SK-N-SH (cell line): ENCODE measurements around the gene APC. TPM values are rescaled to one million over a fixed set of nuclear protein-coding genes. Genes with fewer than 3 reads are reported as not detected.

Source experiments
- CTCF ChIA-PET: fragments of 300-600, 350-600 bp; formaldehyde crosslinking; extraction: SDS; loops from one replicate; lab custom pipeline; 2021; lab: Yijun Ruan, JAX
- POLR2A ChIA-PET: fragments of 350-600 bp; sonication (Branson Sonifier 250); formaldehyde crosslinking; extraction: SDS; loops from one replicate; lab custom pipeline; 2020; ENCODE audit warnings: antibody characterized with exemption, inconsistent platforms; lab: Yijun Ruan, JAX
- DNase-seq: peaks from one replicate; pipeline ENCODE4 v3.0.0; 2012
- H2AFZ ChIP-seq: fragments of 200-600 bp; sonication (generic); 2 replicates; pipeline ENCODE4 v1.8.1; 2016; ENCODE audit warnings: antibody characterized with exemption, mild to moderate bottlenecking, low read depth
- H3F3A ChIP-seq: fragments of 200-600 bp; sonication (generic); replicated peaks from 2 replicates; pipeline ENCODE3; 2016; ENCODE audit warnings: antibody characterized with exemption, mild to moderate bottlenecking; ENCODE audit not compliant: insufficient read depth
- H3K27ac ChIP-seq, 2 experiments: fragments of 200-500 bp in 1 of 2; fragments of 200-600 bp in 1 of 2; sonication (Bioruptor generic) in 1 of 2; sonication (generic), shearing (Covaris generic) in 1 of 2; 2 replicates each; pipeline versions ENCODE4 v1.5.1 to v1.6.1; 2014 to 2016; ENCODE audit warnings: low read depth in 2 of 2, inconsistent platforms in 1 of 2, low read length in 1 of 2, mild to moderate bottlenecking in 1 of 2, mixed read lengths in 1 of 2
- H3K27me3 ChIP-seq: fragments of 200-600 bp; sonication (generic), shearing (Covaris generic); 2 replicates; pipeline ENCODE4 v1.6.1; 2016; ENCODE audit warnings: mixed run types; ENCODE audit not compliant: insufficient read depth
- H3K36me3 ChIP-seq, 2 experiments: fragments of 200-500 bp in 1 of 2; fragments of 200-600 bp in 1 of 2; sonication (Bioruptor generic) in 1 of 2; sonication (generic) in 1 of 2; replicated peaks in 1 of 2; 2 replicates each; pipeline versions ENCODE3 to v1.5.1; 2014 to 2016; ENCODE audit warnings: low read length in 1 of 2, mild to moderate bottlenecking in 1 of 2; ENCODE audit not compliant: insufficient read depth in 2 of 2, control insufficient read depth in 1 of 2
- H3K4me1 ChIP-seq, 2 experiments: fragments of 200-500 bp in 1 of 2; fragments of 200-600 bp in 1 of 2; sonication (Bioruptor generic) in 1 of 2; sonication (generic), shearing (Covaris generic) in 1 of 2; 2 replicates each; pipeline versions ENCODE4 v1.5.1 to v1.6.1; 2014 to 2016; ENCODE audit warnings: low read depth in 1 of 2, low read length in 1 of 2, mixed run types in 1 of 2; ENCODE audit not compliant: insufficient read depth in 2 of 2, control insufficient read depth in 1 of 2
- H3K4me2 ChIP-seq: fragments of 200-600 bp; sonication (generic), shearing (Covaris generic); 2 replicates; pipeline ENCODE4 v1.6.1; 2017; ENCODE audit warnings: mixed run types
- H3K4me3 ChIP-seq, 2 experiments: fragments of 200-500 bp in 1 of 2; fragments of 200-600 bp in 1 of 2; sonication (Bioruptor generic) in 1 of 2; sonication (generic), shearing (Covaris generic) in 1 of 2; 2 replicates each; pipeline versions ENCODE4 v1.5.1 to v1.8.1; 2014 to 2016; ENCODE audit warnings: low read depth in 2 of 2, inconsistent platforms in 1 of 2, low read length in 1 of 2, mild to moderate bottlenecking in 1 of 2, mixed read lengths in 1 of 2, moderate library complexity in 1 of 2
- H3K79me2 ChIP-seq: fragments of 200-600 bp; sonication (generic); 2 replicates; pipeline ENCODE4 v1.8.1; 2017; ENCODE audit warnings: mild to moderate bottlenecking; ENCODE audit not compliant: insufficient read depth
- H3K9ac ChIP-seq: fragments of 200-600 bp; sonication (generic); 2 replicates; pipeline ENCODE4 v1.6.1; 2017; ENCODE audit warnings: mixed run types
- H3K9me2 ChIP-seq: fragments of 200-600 bp; sonication (generic); 2 replicates; pipeline ENCODE4 v1.6.1; 2017; ENCODE audit warnings: mixed run types
- H3K9me3 ChIP-seq: fragments of 200-600 bp; sonication (generic); 2 replicates; pipeline ENCODE4 v1.6.1; 2017; ENCODE audit warnings: mixed run types, mild to moderate bottlenecking, moderate library complexity
- H4K20me1 ChIP-seq: fragments of 200-600 bp; sonication (generic); 2 replicates; pipeline ENCODE4 v1.6.1; 2017; ENCODE audit warnings: mild to moderate bottlenecking, mixed run types; ENCODE audit not compliant: insufficient read depth
- CTCF ChIP-seq: fragments of 200-600 bp; sonication (generic); IDR thresholded peaks from 2 replicates; pipeline ENCODE4 v1.6.1; 2017; ENCODE audit warnings: antibody characterized with exemption, mild to moderate bottlenecking, moderate library complexity
- EZH2phosphoT487 ChIP-seq: fragments of 200-600 bp; sonication (generic); IDR thresholded peaks from 2 replicates; pipeline ENCODE4 v1.6.1; 2017; ENCODE audit warnings: low read depth, mixed run types, mild to moderate bottlenecking, antibody characterized with exemption, moderate library complexity, borderline replicate concordance
- FOSL2 ChIP-seq: IDR thresholded peaks from 2 replicates; pipeline ENCODE4 v1.4.0; 2012; ENCODE audit warnings: low read depth, mild to moderate bottlenecking, moderate library complexity, borderline replicate concordance
- FOXJ3 ChIP-seq: sonication (generic); formaldehyde crosslinking; IDR thresholded peaks from 2 replicates; pipeline ENCODE4 v1.5.1; 2020; ENCODE audit warnings: mild to moderate bottlenecking, missing genetic modification reagents
- FOXM1 ChIP-seq: IDR thresholded peaks from 2 replicates; pipeline ENCODE4 v1.4.0; 2012; ENCODE audit warnings: low read depth, mild to moderate bottlenecking
- GATA2 ChIP-seq: sonication (generic); formaldehyde crosslinking; IDR thresholded peaks from 2 replicates; pipeline ENCODE4 v1.5.0; 2020; ENCODE audit warnings: mild to moderate bottlenecking, missing genetic modification reagents
- MAX ChIP-seq: IDR thresholded peaks from 2 replicates; pipeline ENCODE4 v1.4.0; 2012; ENCODE audit warnings: low read depth
- MEF2A ChIP-seq: IDR thresholded peaks from 2 replicates; pipeline ENCODE4 v1.4.0; 2012; ENCODE audit warnings: low read depth, borderline replicate concordance
- NRF1 ChIP-seq: IDR thresholded peaks from 2 replicates; pipeline ENCODE4 v1.6.1; 2012; ENCODE audit warnings: low read depth, mild to moderate bottlenecking, low read length
- POLR2AphosphoS5 ChIP-seq: IDR thresholded peaks from 2 replicates; pipeline ENCODE4 v1.6.1; 2012; ENCODE audit warnings: low read depth, low read length
- RCOR1 ChIP-seq: fragments of 150-350 bp; IDR thresholded peaks from 2 replicates; pipeline ENCODE4 v1.6.1; 2017; ENCODE audit warnings: antibody characterized with exemption, low read length
- RXRA ChIP-seq: IDR thresholded peaks from 2 replicates; pipeline ENCODE4 v1.4.0; 2012; ENCODE audit warnings: low read depth, mild to moderate bottlenecking, borderline replicate concordance
- SMC3 ChIP-seq: IDR thresholded peaks from 2 replicates; pipeline ENCODE4 v1.6.1; 2012; ENCODE audit warnings: low read depth, low read length, improper control_type of control experiment
- TAF1 ChIP-seq: IDR thresholded peaks from 2 replicates; pipeline ENCODE4 v1.6.1; 2012; ENCODE audit warnings: low read depth, mild to moderate bottlenecking, low read length, moderate library complexity, borderline replicate concordance
- TCF12 ChIP-seq: IDR thresholded peaks from 2 replicates; pipeline ENCODE4 v1.4.0; 2012
- TEAD4 ChIP-seq: IDR thresholded peaks from 2 replicates; pipeline ENCODE4 v1.4.0; 2012; ENCODE audit warnings: mild to moderate bottlenecking, borderline replicate concordance; ENCODE audit not compliant: insufficient read depth
- USF1 ChIP-seq: IDR thresholded peaks from 2 replicates; pipeline ENCODE4 v1.4.0; 2012; ENCODE audit warnings: low read depth, borderline replicate concordance
- USF2 ChIP-seq: fragments of 150-350 bp; IDR thresholded peaks from 2 replicates; pipeline ENCODE4 v1.6.1; 2017; ENCODE audit warnings: antibody characterized with exemption, low read length, low read depth, borderline replicate concordance
- ZBTB33 ChIP-seq: IDR thresholded peaks from 2 replicates; pipeline ENCODE4 v1.4.0; 2012; ENCODE audit warnings: low read depth, borderline replicate concordance
- WGBS: methylation state at CpG from one replicate; pipeline ENCODE4 v1.1.6; 2017; ENCODE audit warnings: low lambda C conversion rate; 5-methylcytosine and 5-hydroxymethylcytosine counted together
- polyA plus RNA-seq, 3 experiments: library from polyadenylated mRNA; depleted of rRNA; stranded (reverse); fragments of >200 nt; gene quantifications; 2 replicates each; pipeline ENCODE4 v1.2.3, GENCODE V29; 2012

The APC gene
- polyA plus RNA-seq, 1 of the 3 experiments (the other 2 are of a cell fraction) = 5.1 TPM

GRCh38 chr5:112795342-112795741 is 57.7 kb downstream of the APC start:
- Histone ChIP-seq H3K4me3 (no peak overlapping the region), H3K27ac (no peak overlapping the region), H3K27me3 (no peaks in the 10 kb centered on the region), H3K4me2 (no peak overlapping the region), H3K9ac (no peak overlapping the region), H3F3A (no peaks in the 10 kb centered on the region), H3K79me2 (no peaks in the 10 kb centered on the region; the same call in 1 of the 2 replicates), H4K20me1 (no peaks in the 10 kb centered on the region), H3K9me3 (no peaks in the 10 kb centered on the region), H2AFZ (no peak overlapping the region), H3K4me1 (no peaks in the 10 kb centered on the region; a peak in 1 of 4 replicates), H3K9me2 (no peaks in the 10 kb centered on the region), H3K36me3 (peaks cover 44 to 54% of the 10 kb centered on the region in 2 experiments)
- ChIA-PET POLR2A (no interaction called here), CTCF (interaction anchor here (0.7 to 2.1 kb wide), 4 partner anchors 8 to 638 kb away, joined by 3 to 5 read pairs (median 3); no protein-coding TSS in a partner anchor)
- no peak for DNase-seq
- TF ChIP-seq ZBTB33 = no peak
- TF ChIP-seq TEAD4 = no peak
- TF ChIP-seq TCF12 = no peak
- TF ChIP-seq CTCF = no peak
- no peak for TF ChIP-seq EZH2phosphoT487
- TF ChIP-seq USF1 = no peak
- no peak for TF ChIP-seq USF2
- TF ChIP-seq FOXM1 = no peak
- TF ChIP-seq FOSL2 = no peak
- no peak for TF ChIP-seq FOXJ3 (CRISPR knock-in tag)
- no peak for TF ChIP-seq POLR2AphosphoS5
- TF ChIP-seq GATA2 (CRISPR knock-in tag) = no peak
- no peak for TF ChIP-seq MAX
- no peak for TF ChIP-seq TAF1
- no peak for TF ChIP-seq RXRA
- no peak for TF ChIP-seq NRF1
- no peak for TF ChIP-seq MEF2A
- no peak for TF ChIP-seq SMC3
- no peak for TF ChIP-seq RCOR1
- WGBS = 87% methylated on average over 3 of the region's 3 CpGs
